Ecto neural progenitor cell (in vitro differentiated cells): ENCODE measurements around the gene ARHGAP8.

Experiments used
- DNase-seq: peaks from one replicate; pipeline ENCODE4 v3.0.0-alpha.2; 2018; ENCODE audit warnings: low spot score

Gene ARHGAP8

GRCh38 chr22:44726439-44726838, 25.9 kb upstream of the ARHGAP8 start:
- DNase-seq, result no peak

GRCh38 chr22:44727148-44727547, 25.2 kb upstream of the ARHGAP8 start:
- no peak for DNase-seq

GRCh38 chr22:44727709-44728108, 24.7 kb upstream of the ARHGAP8 start:
- DNase-seq, result no peak

GRCh38 chr22:44728761-44729324, 23.5 kb upstream of the ARHGAP8 start:
- no peak for DNase-seq

- DNase-seq, result no peak
Observed at GRCh38 chr22:44729391-44730021, 22.9 kb upstream of the ARHGAP8 start.

GRCh38 chr22:44730022-44730393, 22.4 kb upstream of the ARHGAP8 start:
- no peak for DNase-seq

GRCh38 chr22:44730490-44731356, 21.7 kb upstream of the ARHGAP8 start:
- DNase-seq, result no peak

- no peak for DNase-seq
Observed at GRCh38 chr22:44731357-44731970, 20.9 kb upstream of the ARHGAP8 start.

GRCh38 chr22:44732017-44732561, 20.3 kb upstream of the ARHGAP8 start:
- DNase-seq, result no peak

GRCh38 chr22:44732661-44733060, 19.7 kb upstream of the ARHGAP8 start:
- no peak for DNase-seq

- DNase-seq, result no peak
Observed at GRCh38 chr22:44733426-44734106, 18.8 kb upstream of the ARHGAP8 start.

GRCh38 chr22:44734278-44734677, 18.1 kb upstream of the ARHGAP8 start:
- DNase-seq, result no peak

- DNase-seq, result no peak
Observed at GRCh38 chr22:44734801-44735517, 17.4 kb upstream of the ARHGAP8 start.

- DNase-seq, result peak; percentile 92
Observed at GRCh38 chr22:44735518-44736428, 16.6 kb upstream of the ARHGAP8 start.

GRCh38 chr22:44736581-44737405, 15.6 kb upstream of the ARHGAP8 start:
- DNase-seq, result no peak

GRCh38 chr22:44737406-44738346, 14.7 kb upstream of the ARHGAP8 start:
- DNase-seq, result no peak

GRCh38 chr22:44738347-44738715, 14.0 kb upstream of the ARHGAP8 start:
- no peak for DNase-seq

GRCh38 chr22:44739024-44739423, 13.4 kb upstream of the ARHGAP8 start:
- no peak for DNase-seq
